ENCODE results near the gene FLNB.

The FLNB gene, protein sequence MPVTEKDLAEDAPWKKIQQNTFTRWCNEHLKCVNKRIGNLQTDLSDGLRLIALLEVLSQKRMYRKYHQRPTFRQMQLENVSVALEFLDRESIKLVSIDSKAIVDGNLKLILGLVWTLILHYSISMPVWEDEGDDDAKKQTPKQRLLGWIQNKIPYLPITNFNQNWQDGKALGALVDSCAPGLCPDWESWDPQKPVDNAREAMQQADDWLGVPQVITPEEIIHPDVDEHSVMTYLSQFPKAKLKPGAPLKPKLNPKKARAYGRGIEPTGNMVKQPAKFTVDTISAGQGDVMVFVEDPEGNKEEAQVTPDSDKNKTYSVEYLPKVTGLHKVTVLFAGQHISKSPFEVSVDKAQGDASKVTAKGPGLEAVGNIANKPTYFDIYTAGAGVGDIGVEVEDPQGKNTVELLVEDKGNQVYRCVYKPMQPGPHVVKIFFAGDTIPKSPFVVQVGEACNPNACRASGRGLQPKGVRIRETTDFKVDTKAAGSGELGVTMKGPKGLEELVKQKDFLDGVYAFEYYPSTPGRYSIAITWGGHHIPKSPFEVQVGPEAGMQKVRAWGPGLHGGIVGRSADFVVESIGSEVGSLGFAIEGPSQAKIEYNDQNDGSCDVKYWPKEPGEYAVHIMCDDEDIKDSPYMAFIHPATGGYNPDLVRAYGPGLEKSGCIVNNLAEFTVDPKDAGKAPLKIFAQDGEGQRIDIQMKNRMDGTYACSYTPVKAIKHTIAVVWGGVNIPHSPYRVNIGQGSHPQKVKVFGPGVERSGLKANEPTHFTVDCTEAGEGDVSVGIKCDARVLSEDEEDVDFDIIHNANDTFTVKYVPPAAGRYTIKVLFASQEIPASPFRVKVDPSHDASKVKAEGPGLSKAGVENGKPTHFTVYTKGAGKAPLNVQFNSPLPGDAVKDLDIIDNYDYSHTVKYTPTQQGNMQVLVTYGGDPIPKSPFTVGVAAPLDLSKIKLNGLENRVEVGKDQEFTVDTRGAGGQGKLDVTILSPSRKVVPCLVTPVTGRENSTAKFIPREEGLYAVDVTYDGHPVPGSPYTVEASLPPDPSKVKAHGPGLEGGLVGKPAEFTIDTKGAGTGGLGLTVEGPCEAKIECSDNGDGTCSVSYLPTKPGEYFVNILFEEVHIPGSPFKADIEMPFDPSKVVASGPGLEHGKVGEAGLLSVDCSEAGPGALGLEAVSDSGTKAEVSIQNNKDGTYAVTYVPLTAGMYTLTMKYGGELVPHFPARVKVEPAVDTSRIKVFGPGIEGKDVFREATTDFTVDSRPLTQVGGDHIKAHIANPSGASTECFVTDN (N-terminal part only)

DNA sequence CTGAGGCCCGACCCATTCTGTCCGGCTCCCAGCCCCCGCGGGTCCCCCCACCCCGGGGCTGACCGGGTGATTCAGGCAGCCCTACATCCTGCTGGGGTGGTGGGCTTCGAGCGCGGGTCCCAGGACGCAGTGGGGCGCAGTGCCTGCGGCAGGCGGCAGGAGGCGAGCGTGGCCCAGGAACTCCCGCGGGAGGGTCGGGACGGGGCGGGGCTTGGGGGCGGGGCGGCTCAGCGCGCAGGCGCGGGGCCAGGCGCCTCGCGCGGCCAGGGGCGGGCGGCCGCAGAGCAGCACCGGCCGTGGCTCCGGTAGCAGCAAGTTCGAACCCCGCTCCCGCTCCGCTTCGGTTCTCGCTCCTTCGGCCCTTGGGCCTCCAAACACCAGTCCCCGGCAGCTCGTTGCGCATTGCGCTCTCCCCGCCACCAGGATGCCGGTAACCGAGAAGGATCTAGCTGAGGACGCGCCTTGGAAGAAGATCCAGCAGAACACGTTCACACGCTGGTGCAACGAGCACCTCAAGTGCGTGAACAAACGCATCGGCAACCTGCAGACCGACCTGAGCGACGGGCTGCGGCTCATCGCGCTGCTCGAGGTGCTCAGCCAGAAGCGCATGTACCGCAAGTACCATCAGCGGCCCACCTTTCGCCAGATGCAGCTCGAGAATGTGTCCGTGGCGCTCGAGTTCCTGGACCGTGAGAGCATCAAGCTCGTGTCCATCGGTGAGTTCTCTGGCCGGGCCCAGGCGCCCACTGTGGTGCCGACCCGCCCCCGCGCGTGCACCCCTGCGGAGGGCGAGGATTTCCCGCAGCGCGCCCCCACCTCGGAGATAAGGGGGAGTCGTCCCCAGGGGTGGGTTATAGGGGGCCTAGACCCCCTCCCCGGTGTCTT lies at the start of gene FLNB:
FLNB (plus strand) TSS at position 282 of the 885 bp plus-strand sequence; CDS start at position 425, 143 bp downstream.
- DNase-seq, result peak; percentile 78

DNA sequence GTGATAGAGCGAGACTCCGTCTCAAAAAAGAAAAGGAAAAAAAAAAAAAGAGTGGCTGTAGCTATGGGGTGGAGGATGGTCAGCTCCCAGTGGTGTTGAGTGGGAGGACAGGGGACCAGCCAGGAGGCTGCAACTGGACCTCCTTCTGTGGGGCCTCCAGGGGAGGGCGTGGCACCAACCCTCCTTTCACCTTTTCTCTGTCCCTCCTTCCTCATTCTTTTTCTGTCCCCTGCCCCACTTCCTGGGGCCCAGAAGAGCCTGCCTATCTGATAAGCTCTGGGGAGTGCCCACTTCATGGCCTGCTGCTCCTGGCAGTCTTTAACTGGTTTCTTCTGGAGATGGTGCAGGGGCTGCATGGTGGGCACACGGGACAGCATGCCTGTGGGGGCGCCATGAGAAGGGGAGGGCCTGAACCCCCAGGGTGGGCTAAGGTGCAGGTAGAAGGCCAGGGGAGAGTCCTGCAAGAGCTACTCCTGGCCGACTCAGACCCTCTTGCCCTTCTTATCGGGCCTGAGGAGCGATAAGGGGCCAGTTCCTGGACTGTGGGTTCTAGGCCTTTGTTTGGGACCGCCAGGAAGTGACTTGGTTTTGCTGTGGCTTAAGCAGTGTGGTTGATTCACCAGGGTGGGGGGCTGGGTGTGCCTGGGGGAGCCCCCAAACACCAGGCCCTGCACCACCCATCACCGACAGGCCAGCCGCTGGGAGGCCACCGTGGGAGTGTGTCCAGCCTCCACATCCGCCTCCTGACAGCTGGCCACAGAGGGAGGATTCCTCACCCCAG lies 49.4 kb upstream of the FLNB start:
- DNase-seq, result no peak

DNA sequence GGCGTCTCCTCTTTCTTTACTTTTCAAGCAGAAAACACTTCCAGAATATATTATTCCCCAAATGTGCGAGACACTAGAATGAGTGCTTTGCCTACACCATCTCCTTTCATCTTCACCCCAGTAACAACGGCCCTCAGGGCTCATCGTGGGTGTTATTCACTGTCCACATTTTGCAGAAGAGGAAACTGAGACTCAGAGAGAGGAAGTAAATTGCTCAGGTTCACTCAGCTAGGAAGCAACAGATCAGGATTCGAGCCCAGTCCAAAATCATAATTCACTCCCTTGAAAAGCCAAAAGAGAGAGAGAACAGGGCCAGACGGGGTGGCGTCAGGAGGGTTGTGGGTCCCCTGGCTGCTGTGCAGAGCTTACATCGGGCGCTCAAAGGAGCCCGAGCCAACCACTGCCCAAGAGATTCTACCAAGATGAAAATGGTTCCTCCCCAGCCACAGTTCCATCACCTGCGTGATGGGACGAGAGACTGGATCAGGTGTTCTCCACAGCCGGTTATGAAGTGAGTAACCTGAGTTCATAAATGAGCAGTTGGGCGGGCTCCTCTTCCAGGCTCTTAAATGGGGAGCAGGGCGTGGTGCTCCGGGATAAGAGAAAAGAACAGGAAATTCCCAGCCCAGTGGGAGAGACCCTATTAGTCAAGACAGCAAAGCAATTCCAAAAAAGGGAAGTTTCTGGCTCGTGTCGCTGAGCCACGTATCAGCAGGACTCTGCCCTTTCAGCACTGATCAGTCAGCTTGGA lies 48.6 kb upstream of the FLNB start:
- no peak for DNase-seq

DNA sequence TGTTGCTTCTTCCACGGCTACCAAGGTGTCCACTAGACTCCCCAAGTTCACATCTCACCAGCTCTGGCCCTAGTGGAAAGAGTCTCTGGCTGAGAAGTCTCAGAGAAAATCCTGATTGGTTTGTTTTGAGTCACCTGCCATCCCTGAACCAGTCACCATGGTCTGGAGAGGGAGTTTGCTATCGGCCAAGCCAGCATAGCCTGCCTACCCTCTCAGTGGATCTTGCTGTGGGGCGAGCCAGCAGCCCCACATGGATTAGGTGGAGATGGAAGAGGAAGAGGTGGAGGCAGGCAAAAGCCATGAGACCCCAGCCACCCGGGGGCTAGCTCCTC lies 48.1 kb upstream of the FLNB start:
- DNase-seq, result no peak

DNA sequence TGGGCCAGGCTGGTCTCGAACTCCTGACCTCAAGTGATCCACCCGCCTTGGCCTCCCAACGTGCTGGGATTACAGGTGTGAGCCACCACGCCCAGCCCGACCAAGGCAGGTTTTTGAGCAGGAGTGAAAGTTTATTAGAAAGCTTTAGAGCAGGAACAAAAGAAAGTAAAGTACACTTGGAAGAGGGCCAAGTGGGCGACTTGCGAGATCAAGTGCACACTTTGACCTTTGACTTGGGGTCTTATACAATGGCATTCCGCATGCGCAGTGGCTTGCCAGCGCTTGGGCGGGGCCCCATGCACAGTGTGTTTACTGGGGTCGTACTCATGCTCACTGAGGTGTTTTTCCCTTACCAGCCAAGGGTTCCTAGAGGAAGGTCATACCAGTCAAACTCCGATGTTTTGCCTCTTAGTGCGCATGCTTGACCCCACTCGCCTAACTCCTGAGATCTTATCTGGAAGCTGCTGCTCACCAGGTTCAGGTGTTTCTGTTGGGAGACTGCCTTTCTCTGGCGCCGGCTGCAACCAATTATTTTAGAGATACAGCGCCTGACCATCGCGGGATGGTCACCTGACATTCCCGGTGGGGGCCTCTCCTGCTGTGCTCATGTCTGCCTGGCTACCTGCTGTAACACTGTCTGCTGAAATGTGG lies 46.9 kb upstream of the FLNB start:
- DNase-seq, result no peak

DNA sequence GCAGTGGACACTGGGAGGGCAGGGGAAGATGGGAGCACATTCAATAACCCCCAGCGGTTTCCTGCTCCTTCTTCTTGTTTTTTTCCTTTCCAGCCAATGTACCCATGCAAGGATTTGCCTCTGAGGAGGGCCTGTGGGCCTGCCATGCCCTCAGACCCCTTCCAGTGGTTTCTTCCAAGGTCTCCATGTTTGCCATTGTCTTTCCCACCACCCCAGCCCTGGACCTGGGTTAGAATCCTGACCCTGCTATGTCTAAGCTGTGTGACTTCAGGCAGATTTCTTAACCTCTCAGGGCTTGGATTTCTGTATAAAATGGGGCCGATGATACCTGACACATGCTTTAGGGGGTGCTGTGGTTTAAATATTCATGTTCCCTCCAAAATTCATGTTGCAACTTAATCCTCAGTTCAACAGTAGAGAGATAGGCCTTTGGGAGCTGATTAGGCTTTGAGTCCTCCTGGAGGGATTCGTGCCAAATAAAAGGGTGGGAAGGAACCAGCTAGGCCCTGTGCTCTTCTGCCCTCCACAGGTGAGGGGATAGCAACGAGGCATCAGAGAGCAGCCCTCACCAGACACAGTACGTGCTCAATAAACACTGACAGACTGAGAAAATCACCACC lies 46.3 kb upstream of the FLNB start:
- DNase-seq, result no peak

DNA sequence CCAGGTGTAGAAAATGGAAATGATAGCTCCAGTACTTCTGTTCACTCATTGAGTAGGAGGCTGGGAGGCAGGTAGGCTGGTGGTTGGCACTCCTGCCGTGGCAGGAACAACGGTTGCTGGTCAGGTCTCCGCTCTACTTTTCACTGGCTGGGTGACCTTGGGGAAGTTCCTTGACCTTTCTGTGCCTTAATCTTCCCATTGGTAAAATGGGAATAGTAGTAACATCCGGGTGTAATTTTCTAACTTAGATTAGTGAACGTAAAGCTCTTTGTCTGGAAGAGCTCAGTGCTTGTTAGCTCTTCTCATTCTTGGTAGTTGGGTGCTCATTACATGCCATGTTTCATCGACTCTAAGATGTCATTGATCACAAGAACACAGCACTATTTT lies 45.8 kb upstream of the FLNB start:
- DNase-seq, result no peak

DNA sequence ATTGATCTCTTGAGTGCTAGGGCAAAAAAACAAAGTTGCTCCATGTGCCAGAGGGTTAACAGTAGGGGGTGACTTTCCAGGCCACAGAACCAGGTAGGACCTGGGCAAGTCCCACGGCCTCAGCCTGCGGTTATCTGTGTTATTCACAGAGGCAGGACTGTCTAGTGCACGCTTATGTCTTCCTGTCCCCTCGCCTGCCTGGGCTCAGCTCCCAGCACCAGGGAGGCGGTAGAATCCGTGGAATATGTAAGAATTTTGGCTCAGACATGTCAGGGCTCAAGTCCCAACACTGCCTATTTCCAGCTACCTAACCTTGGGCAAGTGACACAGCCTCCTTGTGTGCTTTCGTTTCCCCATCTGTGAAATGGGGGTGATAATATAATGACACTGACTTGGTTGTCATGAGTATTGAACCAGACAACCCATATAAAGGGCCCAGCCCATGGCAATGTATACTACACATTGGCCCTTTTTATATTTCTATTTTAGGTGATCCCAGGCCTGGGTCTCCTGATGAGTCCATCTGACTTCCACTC lies 44.3 kb upstream of the FLNB start:
- no peak for DNase-seq

DNA sequence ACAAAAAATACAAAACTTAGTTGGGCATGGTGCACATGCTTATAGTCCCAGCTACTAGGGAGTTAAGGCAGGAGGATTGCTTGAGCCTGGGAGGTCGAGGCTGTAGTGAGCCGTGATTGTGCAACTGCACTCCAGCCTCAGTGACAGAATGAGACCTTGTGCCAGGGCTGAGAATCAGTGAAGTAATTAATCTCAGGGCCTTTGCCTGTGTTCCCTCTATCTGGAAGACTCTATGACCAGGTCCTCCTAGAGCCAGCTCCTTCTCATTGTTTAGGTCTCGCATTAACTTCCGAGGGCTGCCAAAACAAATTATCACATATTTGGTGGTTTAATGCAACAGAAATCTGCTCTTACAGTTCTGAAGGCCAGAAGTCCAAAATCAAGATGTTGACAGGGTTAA lies 41.4 kb upstream of the FLNB start:
- DNase-seq, result no peak

DNA sequence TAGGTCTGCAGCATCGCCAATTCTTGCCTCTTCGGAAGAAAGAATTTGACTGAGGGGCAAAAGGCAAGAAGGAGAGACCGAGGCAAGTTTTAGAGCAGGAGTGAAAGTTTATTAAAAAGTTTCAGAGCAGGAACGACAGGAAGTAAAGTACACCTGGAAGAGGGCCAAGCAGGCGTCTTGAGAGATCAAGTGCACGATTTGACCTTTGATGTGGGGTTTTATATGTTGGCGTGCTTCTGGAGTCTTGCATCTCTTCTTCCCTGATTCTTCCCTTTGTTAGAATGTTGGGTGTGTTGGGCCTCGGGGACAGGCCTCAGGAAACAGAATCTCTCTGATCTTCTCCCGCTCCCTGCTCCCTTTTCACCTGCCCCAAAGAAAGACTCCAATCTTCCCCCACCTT lies 40.6 kb upstream of the FLNB start:
- DNase-seq, result no peak

DNA sequence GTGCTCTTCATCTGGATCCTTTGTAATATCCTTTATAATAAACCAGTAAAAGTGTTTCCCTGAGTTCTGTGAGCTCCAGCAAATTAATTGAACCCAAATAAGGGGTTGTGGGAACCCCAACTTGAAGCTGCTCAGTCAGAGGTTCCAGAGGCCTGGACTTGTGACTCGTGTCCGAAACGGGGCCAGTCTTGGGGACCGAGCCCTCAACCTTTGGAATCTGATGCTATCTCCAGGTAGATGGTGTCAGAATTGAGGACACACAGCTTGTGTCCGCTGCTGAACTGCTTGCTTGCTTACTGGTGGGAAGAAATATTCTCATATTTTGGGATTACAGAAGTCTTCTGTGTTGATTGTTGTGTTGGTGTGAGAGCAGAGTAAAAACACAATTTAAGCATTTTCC lies 39.7 kb upstream of the FLNB start:
- DNase-seq, result no peak

DNA sequence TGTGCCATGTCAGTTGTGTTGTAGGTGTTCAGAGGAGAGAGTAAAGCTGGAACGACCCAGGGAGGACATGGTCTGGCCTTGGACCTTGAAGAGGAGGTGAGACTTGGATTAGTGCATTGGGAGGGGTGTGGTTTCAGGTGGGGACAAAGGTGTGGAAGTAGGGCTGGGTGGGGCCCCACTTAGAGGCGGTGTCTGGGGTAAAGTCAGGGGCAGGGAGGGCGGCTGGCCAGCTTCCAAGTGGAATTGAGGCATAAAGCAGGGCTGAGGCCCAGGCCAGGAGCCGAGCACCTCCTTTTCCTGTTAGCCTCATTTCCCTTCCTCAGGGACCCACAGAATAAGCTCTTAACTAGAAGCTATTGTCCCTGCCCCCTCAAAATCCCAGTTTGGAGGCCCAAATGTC lies 36.2 kb upstream of the FLNB start:
- no peak for DNase-seq

DNA sequence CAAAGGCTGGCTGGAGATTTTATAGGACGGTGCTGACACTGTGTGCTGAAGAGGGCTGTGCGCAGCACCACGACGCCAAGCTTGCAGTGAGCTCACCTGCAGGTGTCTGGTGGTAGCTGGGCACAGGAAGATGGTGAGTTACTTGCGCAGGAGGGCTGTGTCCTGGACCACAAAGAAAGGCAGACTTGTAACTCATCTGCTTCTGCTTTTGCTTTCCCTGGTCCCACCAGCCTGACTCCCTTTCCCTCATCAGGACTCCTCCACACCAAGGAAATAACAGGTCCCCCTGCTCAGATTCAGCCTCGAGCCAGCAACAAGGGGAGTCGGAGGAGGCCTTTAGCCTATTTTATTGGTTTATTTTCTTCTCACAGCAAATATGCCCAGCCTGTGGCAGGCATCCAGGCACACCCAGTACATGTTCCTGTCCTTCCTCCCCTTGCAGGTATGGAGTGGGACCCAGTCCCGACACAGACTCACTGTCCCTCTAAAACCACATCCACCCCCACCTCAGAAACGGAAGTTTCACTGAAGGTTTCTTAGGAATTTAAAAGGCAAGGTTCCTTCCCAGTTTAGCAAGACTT lies 35.6 kb upstream of the FLNB start:
- DNase-seq, result no peak

DNA sequence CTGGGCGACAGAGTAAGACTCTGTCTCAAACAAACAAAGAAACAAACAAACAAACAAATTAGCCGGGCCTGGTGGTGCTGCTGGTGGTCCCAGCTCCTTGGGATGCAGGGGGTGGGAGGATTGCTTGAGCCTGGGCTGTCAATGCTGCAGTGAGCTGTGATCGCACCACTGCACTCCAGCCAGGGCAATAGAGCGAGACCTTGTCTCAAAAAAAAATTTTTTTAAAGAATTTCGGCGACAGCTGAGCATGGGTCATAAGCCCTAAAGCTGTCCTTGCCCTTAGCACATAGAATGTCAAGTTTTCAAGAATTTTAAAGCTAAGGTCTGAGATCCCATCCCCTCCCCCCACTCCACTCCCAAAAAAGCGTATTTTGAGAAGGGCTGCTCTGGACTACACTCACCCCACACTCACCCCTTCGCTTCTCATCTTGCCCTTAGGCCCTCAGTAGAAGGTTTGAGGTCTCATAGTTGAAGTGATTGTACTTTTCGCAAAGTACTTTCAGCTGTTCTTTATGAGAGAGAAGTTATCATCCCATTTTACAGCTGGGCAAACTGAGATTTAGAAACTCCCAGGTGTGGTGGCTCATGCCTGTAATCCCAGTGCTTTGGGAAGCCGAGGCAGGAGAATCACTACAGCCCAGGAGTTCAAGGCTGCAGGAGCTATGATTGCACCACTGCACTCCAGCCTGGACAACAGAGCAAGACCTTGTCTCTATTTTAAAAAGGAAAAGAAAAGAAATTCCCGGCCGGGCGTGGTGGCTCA lies 34.3 kb upstream of the FLNB start:
- no peak for DNase-seq

DNA sequence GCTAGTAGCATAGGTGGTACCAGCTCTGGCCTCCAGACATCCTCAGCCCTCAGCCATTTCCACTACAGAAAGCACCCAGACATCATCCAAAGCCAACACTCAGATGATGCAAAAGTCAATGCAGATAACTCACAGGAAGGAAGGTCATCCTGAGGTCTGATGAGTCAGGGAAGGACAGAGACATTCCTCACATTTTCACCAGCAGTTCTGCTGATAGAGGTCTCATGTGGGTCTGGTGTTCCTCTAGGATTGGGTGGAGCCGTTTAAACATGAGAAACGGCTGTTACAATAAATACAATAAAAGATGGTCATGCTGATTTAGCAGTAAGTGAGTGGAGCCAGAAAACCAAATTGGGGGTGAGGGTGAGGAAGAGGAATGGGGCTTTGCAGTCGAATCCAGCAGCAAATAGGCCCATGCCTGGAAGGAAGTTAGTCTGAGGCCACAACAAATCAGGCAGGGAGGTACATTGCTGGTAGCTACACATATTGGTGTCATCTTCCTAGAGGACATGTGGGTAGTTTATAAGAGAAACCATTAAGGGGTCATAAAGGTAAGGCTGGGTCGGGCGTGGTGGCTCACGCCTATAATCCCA lies 33.3 kb upstream of the FLNB start:
- DNase-seq, result no peak

DNA sequence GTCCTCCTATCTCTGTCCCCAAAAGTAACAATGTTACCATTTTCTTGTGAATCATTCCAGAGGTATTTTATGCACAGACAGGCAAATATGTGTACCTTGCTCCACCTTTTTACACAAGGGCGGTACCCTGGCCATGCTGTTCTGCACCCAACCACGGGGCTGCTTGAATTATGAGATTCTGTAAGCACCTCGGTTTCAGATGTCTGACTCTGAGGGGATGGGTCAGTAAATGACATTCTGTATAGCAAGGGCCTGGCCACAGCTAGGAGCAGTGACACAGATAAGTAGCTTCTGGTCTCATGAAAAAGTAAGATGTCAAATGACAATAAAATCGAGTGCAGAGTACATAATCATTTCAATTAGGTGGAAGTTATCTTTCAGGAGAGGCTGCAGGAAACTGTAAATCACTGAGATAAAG lies 30.4 kb upstream of the FLNB start:
- DNase-seq, result no peak

DNA sequence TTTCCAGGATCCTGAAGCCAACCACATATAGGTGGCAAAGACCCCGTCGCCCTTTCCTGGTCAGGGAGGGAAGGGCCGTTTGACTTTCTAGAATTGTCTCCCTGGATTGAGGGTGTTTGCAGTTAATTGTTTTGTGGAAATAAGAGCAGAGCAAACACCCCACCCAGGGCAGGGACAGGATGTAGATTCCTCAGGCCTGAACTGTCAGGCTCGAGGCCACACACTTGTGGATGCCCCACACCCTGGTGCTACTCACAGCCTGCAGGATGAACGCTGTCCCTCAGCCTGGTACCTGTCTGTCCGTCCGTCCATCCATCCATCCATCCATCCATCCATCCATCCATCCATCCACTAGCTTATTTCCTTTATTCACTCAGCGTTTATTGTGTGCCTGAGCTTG lies 29.9 kb upstream of the FLNB start:
- no peak for DNase-seq

DNA sequence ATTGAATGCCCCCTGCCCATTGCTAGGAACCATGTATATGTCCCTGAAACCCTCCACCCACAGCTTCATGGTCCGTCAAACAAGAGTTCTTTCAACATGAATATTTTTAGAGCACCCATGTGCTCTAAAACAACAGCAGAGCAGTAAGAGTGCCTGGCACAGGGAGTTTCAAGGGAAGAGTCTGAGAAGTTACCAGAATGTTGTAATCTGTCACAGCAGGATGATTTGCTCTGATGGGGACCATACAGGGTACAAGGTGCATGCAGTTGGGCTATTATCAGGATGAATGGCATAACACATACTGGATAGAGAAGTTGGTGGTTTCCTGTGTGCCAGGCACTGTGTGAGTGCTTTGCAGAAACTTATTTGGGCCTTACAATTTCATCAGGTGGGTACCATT lies 27.8 kb upstream of the FLNB start:
- no peak for DNase-seq

All from stimulated activated CD4-positive, alpha-beta T cell treated with anti-CD3 and anti-CD28 coated beads, Interleukin-1b, Interleukin-23, amount 100 ng/mL, for 48 hours (primary cell).